GM18951 (cell line): ENCODE measurements around the gene HOXA9.

Source experiments
- POLR2A ChIP-seq: IDR thresholded peaks from 4 replicates; pipeline ENCODE4 v1.6.1; 2011; ENCODE audit warnings: mild to moderate bottlenecking; ENCODE audit not compliant: insufficient read length, insufficient read depth; ENCODE audit errors: extremely low read depth
- in situ Hi-C: fragments of 300-500 bp; cut with MboI; formaldehyde crosslinking; loops from one replicate; pipeline ENCODE4 v1.12.0; 2022; ENCODE audit warnings: low sequenced_read_pairs, mixed read lengths, inconsistent platforms; ENCODE audit not compliant: unreplicated experiment

HOXA9 gene

DNA sequence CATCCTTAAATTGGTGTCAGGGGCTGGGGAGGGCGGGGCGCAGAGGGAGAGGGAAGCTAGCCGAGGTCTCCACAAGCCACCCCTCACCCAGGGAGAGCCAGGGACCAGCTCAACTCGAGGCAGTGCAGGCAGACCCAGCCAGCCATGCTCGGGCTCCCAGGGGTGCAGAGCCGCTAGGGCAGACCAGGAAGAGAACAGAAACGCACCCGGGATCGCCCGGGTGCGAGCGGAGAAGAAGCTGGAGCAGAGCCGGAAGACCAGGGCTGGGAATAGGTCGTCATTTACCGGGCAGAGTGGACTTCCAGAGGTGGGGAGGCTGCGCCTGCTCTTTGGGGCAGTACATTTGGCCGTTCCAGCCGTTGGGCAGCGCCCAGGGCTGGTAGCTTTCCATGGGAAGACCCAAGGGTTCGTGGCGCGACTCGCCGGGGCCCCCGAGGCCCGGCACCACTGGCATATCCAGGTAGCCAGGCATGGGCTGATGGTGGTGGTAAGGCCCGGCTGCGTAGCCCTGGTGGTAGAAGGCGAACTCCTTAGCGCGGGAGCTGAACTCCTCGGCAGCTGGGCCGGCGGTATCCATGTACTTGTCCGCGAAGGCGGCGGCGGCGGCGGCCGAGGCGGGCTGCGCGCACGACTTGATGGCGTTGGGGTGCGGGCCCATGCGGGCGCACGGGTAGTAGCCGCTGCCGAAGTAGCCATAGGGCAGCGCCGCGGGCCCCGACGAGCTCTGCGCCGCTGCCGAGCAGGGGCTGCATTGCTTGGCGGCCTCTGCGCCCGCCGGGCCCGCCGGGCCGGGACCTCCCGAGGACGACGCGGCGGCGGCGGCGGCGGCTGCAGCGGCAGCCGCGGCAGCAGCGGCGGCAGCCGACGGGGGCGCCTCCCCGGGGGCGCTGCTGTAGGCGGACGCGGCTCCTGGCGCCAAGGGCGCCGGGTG is 33.8 kb upstream of the HOXA9 start:
- in situ Hi-C loops: loop anchor here (10.0 kb wide), 1 partner anchor 46 kb away; the partner anchor contains the start of gene EVX1
- no peak for TF ChIP-seq POLR2A

DNA sequence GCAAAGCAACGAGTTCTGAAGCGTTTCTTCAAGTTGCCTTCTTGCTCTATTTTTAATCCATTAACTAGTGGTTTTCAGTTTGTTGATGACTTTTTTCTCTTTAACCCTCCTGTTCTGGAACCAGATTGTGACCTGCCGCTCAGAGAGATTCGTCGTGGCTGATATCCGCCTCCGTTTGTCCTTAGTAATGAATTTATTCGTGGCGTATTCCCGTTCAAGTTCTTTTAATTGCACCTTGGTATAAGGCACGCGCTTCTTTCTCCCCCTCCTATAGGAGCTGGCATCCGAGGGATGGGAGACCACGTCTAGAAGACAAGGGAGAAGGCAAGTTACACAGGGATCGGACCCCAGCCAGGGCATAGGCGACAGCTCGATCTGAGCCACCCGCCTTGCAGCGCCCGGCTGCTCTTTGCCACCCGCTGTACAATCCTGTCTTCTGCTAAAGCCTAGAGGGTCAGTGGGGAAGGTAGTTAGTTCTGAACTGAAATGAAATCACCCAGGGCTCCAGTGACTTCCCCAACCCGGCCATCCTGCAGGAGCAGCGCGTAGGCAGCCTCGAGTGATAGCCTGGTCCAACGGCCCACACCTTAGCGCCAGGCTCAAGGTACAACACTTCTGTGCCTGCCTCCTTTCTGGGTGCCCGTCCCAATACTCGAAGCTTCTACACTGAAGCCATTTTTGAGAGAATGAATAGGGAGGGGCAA is 33.0 kb upstream of the HOXA9 start:
- in situ Hi-C loops: loop anchor here (10.0 kb wide), 1 partner anchor 47 kb away; the partner anchor contains the start of gene EVX1
- no peak for TF ChIP-seq POLR2A

DNA sequence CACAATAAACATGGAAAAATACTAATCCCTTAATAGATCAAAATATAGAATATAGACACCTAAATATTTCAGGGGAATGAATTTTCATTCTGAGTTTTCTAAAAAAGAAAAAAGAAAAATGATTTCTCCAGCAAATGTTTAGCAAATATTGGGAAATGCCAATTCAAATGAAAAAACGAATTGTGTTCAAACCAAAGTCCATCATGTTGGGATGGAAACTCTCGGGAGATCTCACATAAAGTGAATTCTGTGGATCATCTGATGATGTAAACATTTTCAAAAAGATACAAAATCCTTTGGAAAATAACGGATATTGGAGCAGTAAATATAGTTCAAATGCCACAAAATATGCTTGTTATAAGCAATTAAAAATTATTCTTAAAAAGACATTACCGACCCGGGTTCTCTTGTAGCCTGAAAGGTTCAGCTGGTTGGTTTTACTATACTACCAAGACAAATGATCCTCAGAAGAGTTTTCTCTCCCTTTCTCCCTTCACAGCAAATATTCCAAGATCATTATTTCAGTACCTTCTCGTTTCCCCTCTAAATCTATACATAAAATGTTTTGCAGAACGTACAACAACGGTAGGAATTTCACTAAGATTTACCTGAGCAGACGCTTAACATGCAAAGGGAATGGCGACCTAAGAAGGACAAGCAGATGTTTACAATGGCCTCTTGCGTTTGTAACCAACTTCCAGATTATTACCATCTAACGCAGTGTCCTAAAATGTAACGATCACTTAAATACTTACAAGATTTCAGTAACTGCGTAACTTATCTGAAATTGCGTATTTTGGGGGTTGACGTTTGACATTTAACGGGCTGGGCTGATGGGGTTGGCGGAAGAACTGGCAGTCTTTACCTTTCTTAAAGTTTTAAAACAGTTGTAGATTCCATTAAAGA is 32.1 kb upstream of the HOXA9 start:
- in situ Hi-C loops: loop anchor here (10.0 kb wide), 1 partner anchor 47 kb away; the partner anchor contains the start of gene EVX1
- TF ChIP-seq POLR2A: no peak

DNA sequence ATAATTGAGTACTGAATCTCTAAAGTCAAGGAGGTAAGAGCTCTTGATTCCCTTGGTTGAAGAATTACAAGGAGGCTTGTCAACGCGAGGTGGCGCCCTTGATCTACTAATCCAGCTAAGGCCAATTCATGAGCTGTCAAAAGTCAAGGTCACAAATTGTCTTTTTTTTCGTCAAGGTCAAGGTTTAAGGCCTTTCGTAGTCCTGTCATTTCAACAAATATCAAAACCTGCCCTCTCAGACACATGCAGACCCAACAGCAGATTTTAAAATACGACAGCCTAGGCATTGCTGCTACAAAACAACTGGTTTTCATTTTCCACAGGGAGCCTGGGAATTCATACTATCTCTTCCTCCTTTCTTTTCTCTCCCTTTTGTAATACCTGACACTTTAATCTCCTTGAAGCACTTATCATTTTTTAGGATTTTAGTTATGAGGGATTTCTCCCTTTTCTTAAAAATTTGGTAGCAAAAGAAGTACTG is 31.0 kb upstream of the HOXA9 start:
- no peak for TF ChIP-seq POLR2A
- in situ Hi-C loops: loop anchor here (10.0 kb wide), 1 partner anchor 48 kb away; the partner anchor contains the start of gene EVX1

DNA sequence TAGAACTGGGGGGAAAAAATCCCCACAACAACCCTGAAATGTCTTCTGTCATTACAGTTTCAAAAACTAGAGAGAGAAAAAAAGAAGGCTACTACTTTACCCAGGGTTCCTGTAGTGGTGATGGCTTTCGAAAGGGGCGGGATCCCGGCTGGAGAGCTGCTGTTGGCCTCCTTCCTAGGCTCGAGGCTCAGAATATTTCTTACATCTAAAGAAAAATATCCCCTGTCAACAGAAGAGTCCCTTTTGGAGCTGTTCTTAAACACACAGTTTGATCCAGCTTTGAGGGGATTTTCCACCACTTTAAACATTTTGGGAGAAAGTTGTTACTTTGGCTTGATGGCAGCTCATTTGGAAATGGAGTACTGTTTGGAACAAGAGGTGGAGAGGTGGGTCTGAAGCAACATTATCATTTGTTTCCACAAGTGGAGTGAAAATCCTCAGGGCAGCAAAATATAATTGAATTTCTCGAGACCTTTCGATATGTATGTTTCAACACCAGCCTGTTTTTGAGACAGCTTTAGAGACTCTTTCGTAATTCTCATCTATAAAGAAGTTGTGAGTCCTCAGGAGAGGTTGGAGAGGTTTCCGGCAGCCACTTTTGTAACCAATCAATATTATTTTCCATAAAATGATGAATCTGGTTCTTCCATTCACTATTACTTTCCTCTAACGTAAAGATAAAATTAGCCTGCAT is 29.5 kb upstream of the HOXA9 start:
- in situ Hi-C loops: loop anchor here (10.0 kb wide), 1 partner anchor 50 kb away; the partner anchor contains the start of gene EVX1
- no peak for TF ChIP-seq POLR2A

DNA sequence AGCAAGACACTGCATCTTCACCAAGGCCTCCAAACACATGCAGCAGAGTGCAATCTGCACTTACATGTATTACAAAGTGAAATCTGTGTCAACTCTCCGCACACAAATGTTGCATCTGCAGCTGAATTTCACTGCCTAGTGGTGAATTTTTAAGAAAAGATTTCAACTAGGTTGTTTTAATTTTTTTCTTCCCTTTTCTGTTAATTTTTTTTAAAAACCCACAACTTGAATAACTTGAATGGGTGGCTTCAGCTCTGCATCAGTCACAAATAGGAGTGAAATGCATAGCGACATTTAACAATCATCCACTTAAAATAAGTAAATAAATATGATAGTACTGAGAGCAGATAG is 28.6 kb upstream of the HOXA9 start:
- in situ Hi-C loops: loop anchor here (10.0 kb wide), 1 partner anchor 51 kb away; the partner anchor contains the start of gene EVX1
- TF ChIP-seq POLR2A: no peak

DNA sequence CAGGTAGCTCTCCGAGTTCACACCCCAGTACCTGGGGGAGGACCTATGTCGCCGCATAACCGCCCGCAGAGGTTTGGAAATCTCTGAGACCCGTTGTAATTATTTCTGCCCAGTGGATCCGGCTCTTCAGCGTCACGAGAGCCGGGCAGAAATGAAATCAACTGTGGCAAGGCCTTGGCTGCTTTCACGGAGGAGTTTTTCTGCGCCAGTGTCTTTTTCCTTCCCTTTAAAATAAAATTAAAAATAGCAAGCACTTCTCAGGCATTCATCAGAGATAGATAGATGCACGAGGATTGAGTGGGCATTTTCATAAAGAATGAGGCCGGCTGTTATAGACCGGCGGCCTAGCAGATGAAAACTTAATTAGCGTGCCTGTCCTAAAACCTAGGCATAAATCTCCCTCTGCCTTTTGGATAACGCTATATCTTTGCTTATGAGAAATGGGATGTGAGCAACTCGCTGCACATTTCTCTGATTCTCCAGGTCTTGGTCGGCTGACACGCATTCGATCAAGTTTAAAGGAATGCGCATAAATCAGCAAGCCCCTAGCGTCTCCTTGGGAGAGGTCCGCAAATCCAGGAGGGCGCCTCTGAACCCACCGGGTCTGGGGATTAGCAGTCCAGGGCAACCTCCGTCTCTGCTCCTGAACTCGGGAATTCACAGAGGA is 28.1 kb upstream of the HOXA9 start:
- in situ Hi-C loops: loop anchor here (10.0 kb wide), 1 partner anchor 51 kb away; the partner anchor contains the start of gene EVX1
- TF ChIP-seq POLR2A: no peak

DNA sequence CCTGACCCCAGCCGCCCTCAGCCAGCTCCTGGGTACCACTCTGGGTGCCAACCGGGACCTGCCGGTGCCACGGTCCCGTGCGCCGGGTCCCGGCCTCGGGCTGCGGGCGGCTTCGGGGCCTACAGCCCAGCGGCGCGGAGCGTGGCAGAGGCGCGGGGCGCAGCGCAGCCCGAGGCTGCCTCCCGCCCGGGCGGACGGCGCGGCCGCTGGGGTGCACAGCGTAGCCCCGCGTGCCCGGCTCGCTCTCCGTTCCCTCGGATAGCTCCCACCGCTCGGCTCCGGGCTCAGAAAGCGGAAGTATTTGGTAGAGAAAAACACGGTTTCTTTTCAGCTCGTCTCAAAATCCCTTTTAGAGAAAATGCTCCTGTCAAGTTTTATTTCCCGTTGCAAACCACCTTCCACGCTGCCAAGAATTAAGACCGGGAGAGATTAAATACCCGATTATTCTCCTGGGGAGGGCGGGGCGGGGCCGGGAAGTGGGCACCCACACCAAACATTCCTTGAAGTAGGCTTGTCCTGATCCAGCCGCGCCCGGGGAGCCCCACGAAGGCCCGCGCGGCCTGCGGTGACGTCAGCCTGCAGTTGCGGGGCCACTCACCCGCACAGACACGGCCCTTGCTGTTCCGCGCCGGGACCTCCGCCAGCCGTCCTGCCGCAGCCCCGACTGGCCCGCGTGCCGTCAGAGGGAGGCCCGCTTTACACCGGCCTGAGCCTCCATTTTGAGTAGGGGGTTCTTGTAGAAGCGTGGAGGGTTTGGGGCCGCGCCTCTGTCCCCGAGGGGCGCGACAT is 27.4 kb upstream of the HOXA9 start:
- TF ChIP-seq POLR2A: no peak
- in situ Hi-C loops: loop anchor here (10.0 kb wide), 1 partner anchor 52 kb away; the partner anchor contains the start of gene EVX1

DNA sequence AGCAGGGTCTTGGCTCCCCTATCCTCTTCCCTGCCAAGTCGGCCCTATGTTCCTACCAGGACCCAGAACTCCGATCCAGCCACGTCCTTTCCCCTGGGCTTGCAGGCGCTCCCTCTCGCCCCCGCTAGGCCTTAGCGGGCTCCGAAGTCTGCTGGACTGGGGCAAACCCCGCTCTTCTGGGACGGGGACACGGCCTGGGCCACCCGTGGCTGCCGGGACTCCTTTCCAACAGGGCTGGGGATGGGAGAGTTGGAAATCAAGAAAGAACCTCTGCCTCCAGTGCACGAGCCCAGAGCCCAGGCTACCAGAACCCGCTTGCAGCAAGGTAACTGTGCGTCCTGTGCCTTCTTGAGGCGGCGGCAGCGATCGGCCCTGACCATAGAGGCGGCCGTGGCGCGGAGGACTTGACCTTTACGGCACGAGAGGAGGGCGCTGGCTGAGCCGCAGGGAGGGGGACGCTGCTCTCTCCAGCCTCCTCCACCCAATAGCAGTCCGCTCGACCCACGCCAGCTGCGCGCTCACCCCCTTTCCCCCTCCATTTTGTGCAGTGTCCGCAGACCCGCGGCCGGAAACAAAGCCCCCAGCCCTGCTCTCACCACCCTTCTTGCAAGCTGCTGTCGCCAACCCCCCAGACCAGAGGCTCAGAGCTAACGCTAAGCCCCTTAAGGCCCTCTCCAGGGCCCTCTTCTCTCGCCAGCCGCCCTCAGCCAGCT is 26.7 kb upstream of the HOXA9 start:
- in situ Hi-C loops: loop anchor here (10.0 kb wide), 1 partner anchor 53 kb away; the partner anchor contains the start of gene EVX1
- TF ChIP-seq POLR2A: no peak

DNA sequence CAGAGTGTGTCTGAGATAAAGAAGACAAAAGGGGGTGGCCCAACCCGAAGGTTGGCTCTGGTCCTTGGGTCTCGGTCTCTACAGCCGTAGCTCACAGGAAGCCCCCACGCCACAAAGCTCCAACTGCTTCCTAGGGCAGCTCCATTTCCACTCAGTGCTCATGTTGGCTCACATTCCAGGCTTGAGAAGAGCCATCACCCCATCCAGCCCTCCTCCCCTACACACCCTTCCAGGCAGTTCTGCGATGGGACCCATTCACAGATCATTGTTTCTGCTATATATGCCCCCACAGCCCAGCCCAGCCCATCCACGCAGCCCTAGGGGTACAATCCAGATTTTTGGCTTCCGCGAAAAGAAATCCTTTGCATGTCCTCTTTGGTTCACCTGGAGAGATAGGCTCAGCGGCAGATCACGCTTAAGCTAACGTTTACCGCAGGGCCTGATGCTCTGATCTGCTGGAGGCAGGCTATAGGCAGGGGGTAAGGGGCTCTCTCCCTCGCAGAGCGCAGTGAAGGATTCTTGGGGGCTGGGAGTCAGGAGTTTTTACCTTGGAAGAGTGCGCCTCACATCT is 25.9 kb upstream of the HOXA9 start:
- TF ChIP-seq POLR2A: no peak
- in situ Hi-C loops: loop anchor here (10.0 kb wide), 1 partner anchor 54 kb away; the partner anchor contains the start of gene EVX1
